Hindlimb muscle (tissue), 1 donor: ENCODE measurements around the gene LDHD. TPM values are rescaled to one million over a fixed set of nuclear protein-coding genes. Genes with fewer than 3 reads are reported as not detected.
A peak's percentile ranks its signal among the peaks of the same experiment; 100 is the strongest.

Experiments used
- DNase-seq: peaks from one replicate; pipeline ENCODE4 v3.0.0-alpha.2; 2013
- polyA plus RNA-seq: library from polyadenylated mRNA; unstranded; fragments of 120-200 nt; gene quantifications from one replicate; pipeline ENCODE4 v1.2.1, GENCODE V29; 2013; ENCODE audit not compliant: insufficient read length

Gene LDHD
- polyA plus RNA-seq, 1 donor, result 3.7 TPM

DNA sequence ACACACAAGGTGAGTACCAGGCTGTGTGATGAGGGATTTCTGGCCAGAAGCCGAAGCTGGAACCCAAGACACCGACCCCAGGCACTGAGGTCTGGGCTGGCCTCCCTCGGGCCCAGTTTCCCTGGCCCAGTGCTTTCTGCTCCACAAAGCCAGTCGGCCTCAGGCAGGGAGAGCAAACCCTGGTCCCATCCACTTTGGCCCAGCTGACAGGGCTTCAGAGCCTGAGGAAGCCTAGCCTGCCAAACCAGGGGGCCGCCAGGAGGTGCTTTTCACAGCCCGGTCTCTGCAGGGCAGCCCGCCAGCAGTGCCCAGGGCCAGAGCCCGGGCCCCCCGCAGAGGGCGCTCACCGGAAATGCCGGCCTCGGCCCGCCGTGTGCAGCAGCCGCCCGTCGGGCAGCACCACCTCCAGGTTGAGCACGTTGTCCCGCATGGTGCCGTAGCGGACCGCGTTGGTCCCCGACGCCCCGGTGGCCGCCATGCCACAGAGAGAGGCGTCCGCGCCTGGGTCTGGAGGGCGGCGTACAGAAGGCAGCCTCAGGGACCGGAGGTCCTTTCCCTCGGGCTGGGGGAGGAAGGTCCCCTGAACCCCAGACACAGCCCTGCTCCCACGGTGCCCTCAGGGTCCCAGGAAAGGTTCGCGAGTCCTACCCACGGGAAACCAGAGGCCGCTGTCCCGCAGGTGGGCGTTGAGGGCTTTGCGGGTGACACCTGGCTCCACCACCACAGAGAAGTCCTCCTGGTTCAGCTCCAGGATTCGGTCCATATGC lies 2.2 kb downstream of the LDHD start:
- DNase-seq, result no peak

DNA sequence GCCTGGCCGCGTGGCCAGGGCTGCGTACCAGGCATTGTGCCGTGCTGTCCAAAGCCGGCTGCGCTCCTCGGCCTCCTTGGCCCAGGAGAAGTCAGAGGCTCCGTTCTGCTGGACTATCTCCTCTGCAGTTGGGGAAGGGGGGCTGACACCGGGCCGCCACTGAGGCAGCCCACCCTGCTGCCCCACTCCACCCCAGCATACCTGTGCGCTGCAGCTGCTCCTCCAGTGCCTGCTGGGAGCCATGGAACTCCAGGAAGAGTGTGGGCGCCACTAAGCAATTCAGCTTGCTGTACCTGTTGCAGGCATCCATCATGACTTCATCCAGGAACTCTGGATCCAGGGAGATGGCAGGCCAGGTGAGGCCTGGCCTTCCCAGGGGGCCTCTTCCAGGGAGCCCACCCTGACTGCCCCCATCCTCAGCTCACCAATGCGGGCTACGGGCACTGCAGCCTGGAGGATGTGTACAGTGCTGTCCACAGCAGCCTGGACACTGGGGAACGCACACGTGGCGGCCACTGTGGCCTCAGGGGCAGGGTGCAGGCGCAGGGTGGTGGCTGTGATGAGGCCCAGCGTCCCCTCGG lies 2.9 kb downstream of the LDHD start:
- DNase-seq, result no peak

DNA sequence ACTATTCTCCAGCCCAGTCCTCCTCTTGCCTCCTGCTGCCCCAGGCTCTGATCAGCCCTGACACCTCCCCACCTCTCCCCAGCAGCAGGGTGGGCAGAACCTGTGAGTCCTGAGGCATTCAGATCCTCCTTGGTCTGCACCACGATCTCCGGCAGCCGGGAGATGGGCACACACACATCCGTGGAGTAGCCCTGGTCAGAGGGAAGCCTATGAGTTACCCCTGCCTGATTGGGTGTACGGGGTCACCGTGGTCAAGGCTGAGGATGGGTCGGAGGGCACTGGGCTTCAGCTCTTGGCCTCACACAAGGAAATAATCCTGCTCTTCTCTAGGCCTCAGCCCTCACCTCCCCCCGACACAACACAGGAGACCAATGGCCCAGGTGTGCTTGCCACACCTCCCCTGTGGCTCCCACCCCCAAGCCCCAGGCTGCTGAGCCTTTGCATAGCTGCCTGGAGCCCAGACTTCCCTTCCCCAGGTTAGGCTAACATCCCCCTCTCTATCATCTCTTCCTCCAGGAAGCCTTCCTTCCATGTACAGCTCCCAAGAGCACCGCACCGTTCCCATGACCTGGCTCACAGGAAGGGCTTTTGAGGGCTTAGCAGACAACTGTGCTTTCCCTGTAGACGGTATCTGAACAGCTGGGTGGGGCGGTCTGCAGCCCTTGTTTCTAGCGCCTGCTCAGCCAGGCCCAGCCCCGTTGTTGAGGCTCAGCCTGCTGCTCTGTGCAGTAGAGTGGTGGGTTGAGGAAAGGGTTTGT lies 3.7 kb downstream of the LDHD start:
- no peak for DNase-seq

DNA sequence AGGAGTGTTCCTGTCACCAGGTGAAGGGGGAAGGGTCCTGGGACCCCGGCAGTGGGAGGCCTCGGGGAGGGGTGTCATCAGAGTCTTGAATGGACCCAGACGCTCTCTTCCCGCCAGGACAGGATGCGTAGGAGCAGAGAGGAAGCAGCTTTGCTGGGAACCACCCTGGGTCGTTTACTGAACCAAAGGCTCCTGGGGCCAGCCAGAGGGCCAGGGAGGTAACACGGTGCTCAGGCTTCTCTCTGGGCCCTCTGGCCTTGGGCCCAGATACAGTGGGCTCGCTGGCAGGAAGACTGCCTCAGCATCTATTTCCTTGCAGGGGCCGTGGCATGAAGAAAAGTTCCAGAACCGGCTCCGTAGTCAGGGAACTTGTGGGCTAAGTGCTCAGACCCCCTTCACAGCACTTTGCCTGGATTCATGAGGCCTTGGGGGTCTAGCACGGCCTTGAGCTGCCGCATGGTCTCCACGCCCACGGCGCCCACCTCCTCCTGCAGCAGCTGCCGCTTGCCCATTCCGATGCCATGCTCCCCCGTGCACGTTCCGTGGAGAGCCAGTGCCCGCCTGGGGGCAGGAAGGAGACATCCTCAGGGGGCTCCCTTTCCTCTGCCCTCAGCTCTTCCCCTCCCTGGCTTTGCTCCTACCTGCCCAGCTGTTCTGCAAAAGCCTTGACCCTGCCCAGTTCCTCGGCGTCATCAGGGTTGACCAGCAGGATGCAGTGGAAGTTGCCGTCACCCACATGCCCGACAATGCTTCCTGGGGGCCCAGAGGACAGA lies 4.4 kb downstream of the LDHD start:
- DNase-seq, result no peak

DNA sequence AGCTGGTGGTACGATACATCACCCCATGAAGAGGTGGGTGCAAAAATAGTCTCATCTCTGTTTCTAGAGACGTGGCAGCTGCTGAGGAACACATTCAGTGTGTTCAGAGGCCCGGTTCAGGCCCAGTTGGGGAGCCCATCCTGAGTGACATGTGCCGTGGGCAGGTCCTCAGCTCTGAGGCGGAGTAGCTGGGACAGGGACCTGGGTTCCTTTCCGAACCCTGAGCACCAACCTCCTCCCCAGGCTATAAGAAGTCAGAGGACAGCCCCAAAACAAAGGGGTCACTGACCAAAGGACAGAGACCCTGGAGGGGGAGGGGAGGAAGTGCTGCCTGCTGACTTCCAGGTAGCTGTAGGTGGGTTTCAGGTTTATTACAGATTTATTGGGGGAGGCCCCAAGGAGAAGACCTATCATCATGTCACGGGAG lies 5.1 kb downstream of the LDHD start:
- no peak for DNase-seq

DNA sequence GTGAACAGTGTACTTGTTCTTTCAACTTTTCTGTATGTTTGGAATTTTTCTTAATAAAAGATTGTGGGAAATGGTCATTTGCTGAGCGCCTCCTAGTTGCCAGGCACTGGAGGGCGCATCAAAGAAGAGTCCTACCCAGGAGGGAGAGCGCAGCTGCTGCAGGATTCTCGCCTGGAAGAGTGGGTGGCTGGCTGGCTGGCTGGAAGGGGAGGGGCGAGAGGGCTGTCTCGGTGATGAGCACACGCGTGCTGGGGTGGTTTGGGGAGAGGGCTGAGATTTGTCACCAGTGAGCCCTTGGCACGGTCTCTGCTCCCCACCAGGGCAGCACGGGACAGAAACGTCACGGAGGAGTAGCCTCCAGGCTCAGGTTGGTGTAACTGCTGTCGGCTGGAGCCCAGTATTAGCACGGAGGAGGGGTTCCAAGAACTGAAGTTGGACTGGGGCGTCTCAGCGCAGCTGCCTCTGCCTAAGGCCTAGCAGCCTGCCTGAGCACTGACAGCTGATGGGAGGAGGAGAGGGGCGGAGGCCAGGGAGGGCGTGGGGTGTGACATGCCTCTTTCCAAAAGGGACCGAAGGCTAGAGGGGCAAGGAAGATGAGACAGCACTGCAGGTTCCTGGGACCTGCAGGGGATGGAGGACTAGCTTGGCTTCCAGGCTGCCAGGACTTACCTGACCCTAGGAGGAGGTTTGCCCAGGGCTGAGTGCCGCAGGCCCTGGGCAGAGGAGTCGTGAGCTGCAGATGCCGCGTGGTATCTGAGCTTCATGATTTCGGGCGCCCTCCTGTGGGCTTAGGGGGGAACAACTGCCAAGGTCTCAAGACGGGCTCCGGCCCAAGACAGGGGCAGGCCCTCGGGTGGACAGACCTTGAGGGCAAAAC lies 5.7 kb downstream of the LDHD start:
- peak; percentile 92 for DNase-seq

DNA sequence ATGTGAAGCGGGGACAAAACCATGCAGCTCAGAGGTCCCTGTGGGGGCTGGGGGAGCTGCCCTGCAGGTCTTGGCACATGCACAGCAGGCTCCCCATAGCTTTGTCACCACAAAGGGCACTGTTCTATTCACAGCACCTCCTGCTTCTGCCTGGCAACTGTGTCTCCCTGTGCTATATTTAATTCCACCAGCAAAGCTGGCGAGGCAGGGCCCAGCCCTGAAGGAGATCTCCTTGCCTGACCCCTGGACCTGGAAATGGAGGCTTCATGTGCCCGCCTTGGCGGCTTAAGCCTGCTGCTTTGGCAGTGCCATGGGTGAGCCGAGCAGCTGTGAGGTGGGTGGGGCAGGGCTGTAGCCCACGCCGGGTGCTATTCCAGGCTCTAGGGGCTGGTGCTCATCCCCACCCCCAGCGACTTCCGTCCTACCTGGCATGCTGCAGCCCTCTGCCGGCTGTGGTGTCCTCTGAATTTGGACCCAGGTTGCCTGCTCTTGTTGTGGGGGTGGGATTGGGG lies 6.8 kb downstream of the LDHD start:
- DNase-seq, result peak; percentile 34

DNA sequence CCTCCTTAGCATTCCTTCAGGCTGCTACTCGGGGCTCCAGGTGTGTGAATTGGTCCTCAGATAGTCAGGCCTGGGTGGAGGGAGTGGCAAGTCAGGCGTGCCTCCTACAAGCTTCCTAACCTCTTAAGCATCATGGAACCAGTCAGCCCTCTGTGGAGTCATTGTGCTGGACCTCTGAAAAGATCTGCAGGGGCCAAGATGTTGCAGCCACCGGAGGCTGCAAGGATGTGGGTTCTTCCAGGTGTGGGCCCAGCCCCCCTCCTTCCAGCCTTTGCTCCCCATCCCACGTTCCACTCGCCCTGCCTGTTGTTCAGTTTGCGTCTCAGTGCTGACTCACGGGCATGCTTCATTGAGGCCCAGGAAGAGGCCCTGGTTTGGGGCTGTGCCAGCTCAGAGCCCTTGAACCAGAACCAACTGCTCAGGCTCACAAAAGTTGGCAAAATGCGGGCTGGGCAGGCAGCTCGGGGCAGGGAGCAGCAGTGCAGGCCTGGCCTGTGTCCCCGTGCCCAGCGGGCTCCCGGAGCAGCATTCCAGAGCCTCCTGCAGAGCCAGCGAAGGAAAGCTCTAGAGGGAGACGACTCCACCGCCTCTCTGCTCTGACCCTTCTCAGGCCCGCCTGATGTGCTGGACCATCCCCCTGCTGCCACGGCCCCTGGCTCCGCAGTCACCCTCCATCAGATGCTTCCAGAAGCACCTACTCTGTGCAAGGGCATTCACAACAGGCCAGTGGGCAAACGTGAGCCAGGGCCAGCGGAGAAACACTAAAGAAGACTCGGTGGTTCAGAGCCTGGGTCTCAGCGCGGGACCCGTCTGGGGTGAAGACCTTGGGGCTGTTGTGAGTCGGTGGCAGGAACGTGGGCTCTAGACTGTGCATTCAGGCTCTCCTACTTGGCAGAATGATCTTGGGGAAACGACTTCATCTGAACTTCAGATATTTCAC lies 7.5 kb downstream of the LDHD start:
- peak; percentile 42 for DNase-seq

DNA sequence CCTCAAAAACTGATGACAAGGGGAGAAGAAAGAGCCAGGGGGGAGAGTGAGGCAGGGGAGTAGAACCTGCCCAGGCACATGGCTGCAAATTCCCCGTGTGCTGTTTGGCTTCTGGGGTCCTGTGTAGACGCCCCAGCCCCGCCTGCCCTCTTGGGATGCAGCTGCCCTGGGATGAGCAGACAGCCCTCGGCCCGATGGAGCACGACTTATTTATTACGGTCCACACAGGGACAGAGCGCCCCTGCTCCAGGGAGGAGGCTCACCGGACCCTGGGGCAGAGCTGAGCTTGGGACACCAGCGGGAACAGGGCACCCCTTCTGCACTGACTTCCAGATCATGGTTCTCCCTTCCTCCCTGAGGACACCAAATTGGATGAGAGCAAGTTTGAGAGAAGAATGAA lies 9.1 kb downstream of the LDHD start:
- DNase-seq, result no peak

DNA sequence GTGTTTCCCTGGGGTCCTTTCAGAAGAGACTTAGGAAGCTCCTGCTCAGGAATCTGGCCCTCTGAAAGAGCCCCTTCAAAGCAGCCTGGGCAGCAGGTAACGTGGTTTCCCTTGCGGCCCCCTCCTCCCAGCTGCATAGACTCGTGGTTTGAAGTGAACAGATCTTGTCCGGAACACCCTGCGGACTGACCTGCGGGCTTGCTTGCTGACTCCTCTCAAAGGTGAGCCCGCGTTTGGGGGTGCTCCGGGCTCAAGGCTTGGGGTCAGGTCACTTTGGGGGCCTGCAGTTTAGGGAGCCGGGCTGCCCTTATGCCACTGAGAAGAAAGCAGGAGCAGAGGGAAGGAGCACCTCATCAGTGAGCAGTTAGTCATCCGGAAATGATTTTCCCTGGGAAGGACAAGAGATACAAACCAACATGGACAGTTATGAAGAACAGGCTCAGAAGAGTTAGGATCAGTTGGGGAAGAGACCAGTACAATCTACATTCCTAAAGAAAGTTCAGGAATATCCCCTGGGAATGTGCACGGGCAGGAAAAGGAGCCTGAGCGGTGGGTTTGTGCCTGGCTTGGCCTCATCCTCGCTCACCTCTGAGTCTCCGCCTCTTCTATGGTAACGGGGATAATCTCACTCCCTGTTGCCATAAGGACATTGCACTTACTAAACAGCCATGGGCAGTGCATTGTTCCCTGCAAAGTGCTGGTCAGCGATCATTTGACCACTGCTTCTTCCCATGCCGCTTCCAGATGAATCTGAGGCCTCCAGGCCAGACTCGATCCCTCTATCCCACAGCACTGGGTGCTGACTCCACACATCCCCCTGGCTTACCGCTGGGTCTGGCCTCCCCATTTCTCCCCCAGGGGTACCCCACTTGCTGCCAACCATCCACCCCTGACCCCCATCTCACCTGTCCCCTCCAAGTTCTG lies 10.0 kb downstream of the LDHD start:
- no peak for DNase-seq

DNA sequence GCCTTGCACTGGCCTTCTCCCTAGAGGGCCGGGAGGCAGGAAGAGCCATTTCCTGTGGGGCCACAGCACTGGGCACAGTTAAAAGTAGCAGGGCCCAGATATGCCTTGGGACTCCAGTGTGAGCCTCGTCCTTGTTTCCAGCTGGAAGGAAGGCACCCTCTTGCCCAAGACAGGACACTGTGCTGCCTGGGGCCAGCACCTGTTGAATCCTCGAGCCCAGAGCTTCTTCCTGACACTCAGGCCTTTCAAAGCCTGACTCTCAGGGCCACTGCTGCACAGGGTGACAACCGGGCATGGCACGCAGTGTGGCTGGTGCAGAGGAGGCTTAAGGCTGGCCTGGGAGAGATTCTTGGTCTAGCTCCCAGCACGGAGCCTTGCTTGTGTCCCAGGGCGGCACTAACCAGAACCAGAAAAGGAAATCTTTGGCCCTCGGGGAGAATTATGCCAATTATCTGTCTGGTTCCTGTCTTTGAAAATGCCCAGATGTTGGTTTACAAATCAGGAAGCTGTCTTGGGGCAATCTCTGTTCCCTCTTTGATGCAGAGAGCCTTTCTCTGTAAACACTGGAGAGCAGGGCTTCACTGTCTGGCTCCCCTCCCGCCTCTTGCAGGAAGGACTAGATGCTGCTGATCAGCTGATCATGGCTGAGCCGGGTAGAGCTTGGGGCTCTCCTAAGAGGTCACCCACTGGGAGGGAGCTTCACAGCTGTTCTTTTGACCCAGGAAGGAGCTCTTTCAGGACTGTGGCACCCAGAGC lies 11.1 kb downstream of the LDHD start:
- no peak for DNase-seq

DNA sequence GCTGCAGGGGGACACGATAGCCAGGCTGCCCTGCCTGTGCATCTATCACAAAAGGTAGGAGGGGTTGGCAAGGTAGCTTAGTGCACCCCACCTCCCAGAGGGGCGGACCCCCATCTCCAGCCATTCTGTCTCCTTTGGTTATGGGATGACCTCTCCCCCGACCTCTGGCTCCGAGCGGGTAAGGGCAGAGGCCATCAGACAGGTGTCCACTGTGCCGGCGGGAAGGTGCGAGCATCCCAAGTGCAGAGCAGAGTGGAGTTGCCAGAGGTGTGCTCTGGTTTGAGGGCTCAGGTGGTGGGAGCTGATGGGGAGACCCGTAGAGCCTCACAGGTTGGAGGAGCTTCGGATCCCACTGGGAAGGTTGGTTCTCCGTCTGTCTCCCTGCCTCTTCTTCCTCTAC lies 11.7 kb downstream of the LDHD start:
- no peak for DNase-seq

DNA sequence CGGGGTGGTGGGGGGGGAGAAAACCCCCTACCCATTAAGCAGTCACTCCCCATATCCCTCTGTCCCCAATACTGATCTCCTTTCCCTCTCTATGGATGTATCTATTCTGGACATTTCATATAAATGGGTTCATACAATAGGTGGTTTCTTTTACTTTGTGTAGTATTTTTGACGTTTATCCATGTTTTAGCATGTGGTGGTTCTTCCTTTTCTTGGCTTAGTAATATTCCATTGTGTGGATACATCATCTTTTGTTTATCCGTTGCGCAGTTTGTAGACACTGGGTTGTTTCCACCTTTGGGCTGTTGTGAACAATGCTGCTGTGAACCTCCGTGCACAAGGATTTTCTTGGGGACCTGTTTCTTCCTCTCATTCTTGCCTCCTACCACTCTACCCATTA lies 12.6 kb downstream of the LDHD start:
- no peak for DNase-seq

DNA sequence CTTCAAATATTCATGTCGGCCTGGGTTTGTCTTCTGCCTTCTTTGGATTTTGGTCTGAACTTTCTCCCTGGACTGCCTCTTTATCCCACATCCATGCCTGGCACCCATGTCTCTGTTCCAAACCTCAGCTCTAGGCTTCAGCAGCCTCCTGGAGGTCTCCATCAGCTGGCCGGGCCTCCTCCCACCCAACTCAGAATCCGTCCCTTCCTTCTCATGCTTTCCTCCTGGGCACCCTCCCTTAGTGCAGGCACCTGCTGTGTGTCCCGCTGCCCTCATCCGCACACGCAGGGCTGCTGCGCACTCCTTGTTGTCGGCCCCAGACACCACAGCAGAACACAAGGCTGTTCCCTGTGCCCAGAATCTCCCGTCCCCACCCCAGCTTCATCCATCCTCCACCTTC lies 14.0 kb downstream of the LDHD start:
- DNase-seq, result no peak

DNA sequence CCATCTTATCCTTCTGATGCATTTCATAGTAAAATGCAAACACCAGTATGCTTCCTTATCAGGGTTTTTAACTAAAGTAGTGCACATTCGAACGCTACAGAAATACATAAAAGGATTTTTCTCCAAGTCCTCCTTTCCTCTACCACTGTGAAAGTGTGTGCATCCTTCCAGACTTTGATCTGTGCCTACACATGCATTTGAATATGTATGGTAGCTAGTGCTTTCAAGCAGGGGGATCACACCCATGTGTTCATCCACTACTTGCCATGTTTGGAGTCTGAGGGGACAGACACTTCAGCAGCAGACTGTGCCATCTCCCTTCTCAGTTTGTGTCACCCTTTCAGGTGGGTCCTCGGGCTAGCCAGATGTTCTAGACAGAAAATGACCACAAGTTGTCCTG lies 14.9 kb downstream of the LDHD start:
- no peak for DNase-seq

DNA sequence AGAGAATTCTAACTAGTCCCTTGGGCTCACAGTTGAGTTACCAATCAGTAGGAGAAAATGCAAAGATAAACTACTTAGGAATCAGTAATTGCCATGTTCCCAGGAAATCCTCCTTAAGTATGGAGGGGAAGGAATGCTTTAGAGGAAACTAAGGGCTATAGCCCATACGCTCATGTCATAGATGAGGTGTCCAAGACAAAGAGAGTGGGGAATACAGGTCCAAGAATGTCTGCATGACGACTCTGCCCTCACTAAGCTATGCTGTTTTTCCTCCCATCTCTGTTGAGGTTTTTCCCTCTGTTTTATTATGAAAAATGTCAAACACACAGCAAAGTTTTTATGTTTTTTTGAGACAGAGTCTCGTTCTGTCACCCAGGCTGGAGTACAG lies 16.0 kb downstream of the LDHD start:
- no peak for DNase-seq

DNA sequence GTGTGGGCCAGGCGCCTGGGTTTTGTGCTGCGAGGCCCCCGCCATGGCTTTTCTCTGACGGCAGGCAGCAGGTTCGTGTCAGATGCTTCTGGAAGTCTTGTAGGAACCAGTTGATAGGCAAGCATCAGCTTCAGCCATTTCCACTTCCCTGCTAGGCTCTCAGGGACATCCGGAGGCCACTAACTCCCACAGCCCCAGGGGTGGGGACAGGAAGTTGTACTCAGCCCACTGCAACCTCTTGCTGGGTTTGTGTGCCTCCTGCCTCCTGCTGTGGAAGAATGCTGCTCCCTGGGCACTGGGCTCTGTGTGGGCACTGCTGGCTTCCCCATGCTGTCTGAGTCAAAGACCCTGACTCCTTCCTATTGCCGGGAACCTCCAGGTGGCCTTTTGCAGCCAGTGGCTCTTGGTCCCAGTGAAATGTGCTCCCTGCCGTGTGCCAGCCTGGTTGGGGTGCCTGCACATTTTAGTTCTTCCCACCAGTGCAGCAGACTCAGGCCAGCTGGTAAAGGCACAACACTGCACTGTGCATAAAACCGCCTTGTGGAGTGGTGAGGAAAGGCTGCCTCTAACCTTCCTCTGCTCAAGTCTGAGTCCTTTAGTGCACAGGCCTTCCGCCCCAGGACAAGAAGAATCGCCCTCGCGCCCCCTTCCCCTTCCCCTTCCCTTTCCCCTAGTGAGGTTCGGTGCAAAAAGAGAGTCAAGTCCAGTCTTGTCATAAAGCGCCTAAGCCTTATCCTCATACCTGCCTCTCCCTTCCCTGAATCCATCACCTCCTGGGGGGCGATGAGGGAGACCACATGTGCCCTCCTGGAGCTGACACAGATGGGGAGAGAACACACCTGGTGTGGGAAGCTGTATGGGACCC lies 16.6 kb downstream of the LDHD start:
- no peak for DNase-seq
